NCI-H187 (cell line): ENCODE results near the gene NCK2.
"Not testable (repeated sequence)": the region's sequence is repeated elsewhere in the genome, so short reads cannot be mapped to it uniquely, and the experiment has no call there.

Experiments
- DNase-seq, 2 experiments: peaks; one replicate each; lab custom pipeline; 2025; lab: John Stamatoyannopoulos, UW

The NCK2 gene

GRCh38 chr2:105894327-105894944 lies 149.7 kb downstream of the NCK2 start:
- no peak for DNase-seq

DNA sequence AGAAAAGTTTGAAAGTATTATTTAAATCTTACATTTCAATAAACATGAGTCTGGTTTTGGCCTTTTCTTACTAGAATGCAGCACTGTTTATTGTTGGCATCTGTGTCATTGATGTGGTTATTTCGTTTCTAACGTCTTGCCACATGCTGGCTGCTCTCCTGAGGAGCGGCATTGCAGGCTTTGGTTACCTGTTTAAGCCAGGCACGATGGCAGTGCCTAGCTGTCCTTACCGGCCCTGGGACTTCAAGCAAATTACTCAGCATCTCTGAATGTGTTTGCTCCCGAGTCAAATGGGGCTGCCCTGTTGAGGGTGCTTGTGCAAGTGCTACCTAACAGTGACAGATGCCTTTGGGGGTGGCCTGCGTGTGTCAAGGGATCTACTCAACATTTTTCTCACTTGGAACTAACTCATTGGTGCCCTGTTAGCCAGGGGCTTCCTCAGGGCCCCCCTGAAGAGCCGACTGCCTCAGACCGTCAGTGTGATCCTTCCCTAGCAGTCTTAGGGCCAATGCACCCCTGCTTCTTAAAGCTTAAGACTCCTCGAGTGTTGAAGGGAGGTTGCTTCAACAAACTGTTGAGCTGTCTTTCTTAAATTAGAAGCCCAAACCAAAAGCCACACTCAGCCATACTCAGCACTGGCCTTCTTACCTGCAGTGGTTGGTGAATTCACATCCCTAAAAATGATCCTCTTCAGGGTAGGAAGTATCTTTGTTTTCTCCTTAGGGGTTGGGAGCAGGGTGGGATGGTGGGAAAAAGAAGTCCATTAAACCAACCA lies 151.5 kb downstream of the NCK2 start:
- no peak for DNase-seq

GRCh38 chr2:105896765-105897163 lies 152.1 kb downstream of the NCK2 start:
- no peak for DNase-seq

DNA sequence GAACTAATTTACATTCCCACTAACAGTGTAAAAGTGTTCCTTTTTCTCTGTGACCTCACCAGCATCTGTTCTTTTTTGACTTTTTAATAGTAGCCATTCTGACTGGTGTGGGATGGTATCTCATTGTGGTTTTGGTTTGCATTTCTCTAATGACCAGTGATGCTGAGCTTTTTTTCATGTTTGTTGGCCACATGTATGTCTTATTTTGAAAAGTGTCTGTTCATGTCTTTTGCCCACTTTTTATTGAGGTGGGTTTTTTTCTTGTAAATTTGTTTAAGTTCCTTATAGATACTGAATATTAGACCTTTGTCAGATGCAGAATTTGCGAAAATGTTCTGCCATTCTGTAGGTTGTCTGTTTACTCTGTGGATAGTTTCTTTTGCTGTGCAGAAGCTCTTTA lies 153.0 kb downstream of the NCK2 start:
- DNase-seq = not testable (repeated sequence)

DNA sequence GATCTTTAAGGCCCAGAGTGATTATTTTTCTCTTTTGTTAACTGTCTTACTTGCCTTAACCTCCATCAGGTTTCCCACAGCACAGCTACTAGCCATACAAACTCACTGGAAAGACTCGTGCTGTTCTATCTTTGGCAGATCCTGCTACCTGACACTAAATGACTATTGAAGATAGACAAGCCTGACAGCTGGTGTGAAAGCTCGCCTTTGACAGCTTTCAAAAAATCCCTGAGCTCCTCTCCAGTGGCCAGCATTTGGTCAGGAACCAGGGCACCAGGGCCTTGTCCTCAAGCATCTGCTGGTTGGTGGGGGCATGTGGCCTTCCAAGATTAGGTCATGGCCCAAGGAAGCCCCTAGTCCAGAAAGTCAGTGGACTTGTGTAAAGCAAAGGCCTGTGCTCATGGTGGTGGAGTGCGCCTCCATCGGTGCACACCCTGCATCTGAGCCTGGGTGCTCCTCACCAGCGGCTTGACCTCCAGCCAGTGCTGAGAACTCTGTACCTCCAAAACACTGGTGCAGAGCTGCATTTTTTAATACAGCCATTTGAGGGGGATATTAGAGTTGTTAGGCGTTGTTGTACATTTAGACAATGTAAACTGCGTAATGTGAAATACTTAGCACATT lies 158.5 kb downstream of the NCK2 start:
- DNase-seq = no peak

GRCh38 chr2:105904938-105905337 lies 160.2 kb downstream of the NCK2 start:
- DNase-seq = no peak

GRCh38 chr2:105906481-105906880 lies 161.8 kb downstream of the NCK2 start:
- no peak for DNase-seq

- DNase-seq = no peak
These were observed 162.5 kb downstream of the NCK2 start for GRCh38 chr2:105907184-105907583.

DNA sequence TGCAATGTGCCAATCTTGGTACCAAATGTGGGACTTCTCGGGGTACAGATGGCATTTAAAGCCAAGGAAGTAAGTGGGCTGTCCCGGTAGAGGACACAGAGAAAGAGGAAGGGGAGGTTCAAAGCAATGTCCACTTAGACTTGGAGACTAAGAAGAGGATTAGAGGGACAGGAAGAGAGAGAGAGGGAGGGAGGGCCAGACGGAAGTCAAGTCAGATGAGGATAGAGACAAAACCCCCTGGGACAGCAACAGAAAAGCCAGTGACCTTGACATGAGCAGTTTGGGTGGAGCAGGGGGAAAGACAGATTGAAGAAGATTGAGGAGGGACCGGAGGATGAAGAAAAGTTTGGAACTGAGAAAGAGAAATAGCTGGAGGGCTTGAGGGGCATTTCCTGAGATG lies 164.5 kb downstream of the NCK2 start:
- no peak for DNase-seq

DNA sequence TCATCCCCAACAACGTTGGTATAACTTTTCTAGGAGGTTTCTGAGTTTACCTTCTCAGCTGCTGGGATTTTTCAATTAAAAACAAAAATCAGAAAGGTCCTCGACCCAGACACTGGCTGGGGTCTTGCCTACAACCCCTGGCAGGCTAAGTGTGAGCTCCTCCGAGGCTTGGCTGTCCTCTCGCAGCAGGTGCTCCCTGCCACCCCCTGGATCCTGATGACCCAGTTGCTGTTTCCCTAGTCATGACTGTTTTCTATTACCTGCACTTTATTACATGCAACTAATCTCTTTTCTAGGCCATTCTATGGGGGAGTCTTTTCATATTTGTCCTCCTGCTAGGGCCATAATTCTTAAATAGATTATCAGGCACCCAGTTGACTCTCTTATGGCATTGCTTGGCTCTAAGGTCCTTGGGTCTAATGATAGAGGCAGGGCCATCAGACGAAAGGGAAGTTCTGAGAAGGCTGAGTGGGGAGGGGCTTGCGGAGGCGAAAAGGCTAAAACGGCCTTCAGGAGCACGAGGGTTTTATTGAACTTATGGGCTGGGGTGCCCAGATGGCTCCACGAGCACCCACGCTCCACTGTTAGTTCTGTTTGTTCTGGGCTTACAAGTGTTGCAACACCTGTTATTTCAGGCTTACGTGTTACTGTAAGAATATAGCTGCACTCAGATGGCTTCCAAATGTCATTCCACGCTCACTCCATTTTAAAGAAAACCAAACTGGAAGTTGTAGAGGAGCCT lies 166.0 kb downstream of the NCK2 start:
- DNase-seq = no peak

- no peak for DNase-seq
These were observed 166.7 kb downstream of the NCK2 start for GRCh38 chr2:105911425-105911824.

DNA sequence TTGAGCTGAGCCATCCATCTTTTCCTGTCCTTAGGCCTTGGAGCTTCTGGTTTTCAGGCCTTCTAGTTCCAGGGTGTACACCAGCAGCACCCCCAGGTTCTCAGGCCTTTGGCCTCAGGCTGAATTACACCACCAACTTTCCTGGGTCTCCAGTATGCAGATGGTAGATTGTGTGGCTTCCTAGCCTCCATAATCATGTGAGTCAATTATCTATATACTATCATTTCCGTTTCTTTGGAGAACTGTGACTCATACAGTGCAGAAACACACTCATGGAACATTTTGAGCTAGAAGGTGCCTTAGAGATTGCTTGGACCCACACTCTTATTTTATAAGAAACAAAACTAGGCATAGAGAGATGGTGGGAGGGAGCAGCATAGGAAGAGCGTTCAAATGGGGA lies 167.4 kb downstream of the NCK2 start:
- DNase-seq = no peak

DNA sequence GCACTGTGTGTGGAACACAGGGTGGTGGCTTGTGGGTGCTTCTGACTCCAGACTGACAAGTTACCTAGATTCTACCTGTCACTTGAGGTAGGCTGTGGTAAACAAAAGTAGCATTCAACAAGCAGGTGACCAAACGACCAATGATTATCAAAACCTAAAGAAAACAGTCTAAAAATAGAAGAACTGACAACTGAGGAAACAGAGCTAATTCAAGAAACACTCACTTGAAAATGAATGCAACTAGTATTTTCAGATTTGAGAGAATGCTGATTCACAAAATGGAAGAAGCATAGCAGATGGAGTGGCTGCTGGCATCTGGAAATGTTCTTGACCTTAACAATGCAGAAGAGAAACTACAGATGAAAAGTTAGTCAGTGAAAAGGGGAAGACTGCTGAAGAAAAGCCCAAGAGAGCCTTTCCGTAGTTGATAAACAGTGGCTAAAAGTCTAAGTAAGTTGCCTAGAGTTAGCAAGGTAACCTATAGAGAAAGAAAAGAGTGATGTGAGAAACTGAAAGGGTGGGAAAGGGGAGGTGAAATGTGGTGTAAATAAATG lies 170.4 kb downstream of the NCK2 start:
- no peak for DNase-seq

DNA sequence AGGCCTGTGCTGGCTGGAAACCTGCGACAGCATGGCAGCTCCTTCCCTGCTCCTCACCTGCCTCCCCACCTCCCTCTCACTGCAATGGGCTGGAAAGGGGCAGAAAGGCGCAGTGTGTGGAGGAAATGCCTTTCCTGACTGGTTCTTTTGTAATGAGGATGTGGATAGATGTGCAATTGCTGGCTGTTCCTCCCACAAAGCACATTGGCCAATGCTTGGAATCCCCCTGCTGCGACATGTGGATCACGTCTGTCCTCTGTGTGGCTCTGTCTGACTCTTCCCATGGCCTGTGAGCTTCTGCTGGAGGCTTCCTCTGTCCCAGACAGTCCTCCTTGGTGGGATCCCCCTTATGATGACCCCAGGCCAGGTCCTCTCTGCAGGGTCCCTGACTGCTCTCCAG lies 172.5 kb downstream of the NCK2 start:
- no peak for DNase-seq

DNA sequence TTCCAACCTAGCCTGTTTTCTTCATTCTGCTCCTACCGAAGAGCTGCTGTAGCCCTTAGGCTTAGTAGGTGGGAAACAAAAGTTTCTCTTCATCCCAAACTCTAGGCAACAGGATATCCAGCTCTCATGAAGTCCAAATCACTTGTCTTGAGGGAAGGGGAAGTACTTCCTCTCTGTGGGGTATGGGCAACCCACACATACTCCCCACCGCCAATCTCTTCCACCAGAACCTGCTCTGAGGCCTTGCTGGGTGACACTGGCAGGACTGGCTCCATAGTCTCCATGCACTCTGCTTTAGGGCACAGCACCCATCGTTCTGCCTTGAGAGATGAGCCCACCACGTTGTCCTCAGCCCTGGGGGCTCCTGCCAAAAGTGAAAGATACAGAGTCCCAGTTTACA lies 173.0 kb downstream of the NCK2 start:
- DNase-seq = no peak

GRCh38 chr2:105919191-105919811 lies 174.6 kb downstream of the NCK2 start:
- no peak for DNase-seq

DNA sequence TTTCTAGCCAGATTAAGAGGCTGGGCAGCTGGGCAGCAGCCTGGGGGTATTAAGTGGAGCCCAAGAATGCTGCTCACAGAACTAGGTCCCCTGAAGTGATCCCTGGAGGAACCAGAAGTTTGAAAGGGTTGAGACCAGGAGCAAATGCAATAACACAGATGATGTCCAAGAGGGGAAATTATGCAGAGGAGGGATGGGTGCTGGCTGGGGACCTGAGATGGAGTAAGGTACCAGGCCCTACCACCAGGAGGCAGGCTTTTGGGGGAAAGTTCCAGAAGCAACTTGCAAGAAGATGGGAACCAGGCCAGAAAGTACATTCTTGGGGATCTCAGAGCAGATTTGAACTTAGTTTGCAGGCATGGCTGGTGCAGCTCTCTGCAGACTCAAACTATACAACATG lies 175.1 kb downstream of the NCK2 start:
- no peak for DNase-seq

- no peak for DNase-seq
These were observed 179.6 kb downstream of the NCK2 start for GRCh38 chr2:105924271-105924670.

DNA sequence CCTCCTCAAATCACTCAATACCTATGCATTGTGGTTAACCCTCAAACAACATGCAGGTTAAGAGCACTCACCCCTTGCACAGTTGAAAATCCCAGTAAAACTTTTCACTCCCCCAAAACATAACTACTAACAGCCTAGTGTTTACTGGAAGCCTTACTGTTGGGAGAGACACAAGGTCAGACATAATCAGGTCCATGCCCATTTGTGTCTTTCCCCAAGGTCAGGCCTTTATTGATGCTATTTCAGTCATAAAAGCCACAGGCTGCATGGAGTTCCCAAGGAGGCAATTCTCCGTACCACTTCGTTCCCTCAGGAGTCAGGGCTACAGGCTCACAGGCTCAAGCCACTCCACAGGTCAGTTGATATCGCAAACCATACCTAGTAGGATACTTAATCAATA lies 180.2 kb downstream of the NCK2 start:
- DNase-seq = no peak

DNA sequence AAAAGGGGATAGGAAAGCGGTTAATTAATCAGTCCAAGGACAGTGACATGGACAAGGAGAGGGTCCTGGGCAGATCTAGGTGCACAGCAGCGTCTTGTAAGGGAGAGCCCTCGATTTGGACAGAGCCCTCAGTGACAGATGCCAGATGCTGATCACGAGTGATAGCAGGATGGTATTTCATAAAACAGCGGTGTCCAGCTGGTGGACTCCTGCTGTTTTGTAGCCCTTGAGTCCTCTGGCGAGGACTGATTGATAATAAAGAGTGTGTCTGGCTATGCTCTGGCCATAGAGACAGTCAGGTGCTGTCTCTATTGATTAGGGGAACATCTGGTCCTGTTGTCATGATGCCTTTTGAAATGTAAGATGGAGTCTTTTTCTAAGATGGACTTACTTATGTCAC lies 180.7 kb downstream of the NCK2 start:
- no peak for DNase-seq

DNA sequence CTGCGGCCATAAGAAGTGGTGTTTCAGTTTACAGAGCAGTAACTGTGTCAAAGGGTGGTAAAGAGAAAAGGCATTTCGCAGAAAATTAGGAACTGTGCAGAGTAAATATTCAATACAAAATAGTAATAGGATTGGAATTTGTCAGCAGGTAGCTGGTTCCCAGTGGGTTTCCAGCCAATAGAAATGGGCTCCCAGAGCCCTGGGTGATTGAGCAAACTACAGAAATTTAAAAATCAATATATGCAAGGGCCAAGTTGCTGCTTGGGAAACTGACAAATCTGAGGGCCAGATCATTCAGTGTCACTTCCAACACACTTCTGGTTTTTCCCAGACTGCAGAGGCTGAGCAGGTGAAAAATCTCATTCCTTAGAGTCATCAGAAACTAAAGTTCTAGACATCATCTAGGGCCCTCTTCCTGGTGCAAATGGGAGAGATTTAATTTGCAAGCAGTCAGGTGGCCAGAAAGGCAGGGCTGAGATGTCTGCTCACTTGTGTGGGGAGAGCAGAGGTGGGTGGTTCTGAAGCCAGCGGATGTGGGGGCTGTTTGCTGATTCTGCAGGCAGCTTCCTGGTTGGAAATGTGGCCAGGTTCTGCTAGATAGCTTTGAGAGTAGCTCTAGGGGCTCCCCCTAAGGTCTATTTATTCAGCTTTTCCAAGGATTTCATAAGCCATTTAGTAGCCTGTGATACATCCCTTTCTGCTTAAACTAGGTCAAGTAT lies 182.4 kb downstream of the NCK2 start:
- DNase-seq = no peak
